Muscle layer of duodenum (tissue), 2 donors: Measurements from ENCODE around the gene PTPN6.

Experiments used
- H3K27ac ChIP-seq: one replicate; pipeline ENCODE4 v1.7.0; 2013; ENCODE audit warnings: mild to moderate bottlenecking, low read length
- H3K27me3 ChIP-seq: one replicate; pipeline ENCODE4 v1.7.0; 2013; ENCODE audit warnings: low read depth, mild to moderate bottlenecking, control low read depth, low read length
- H3K36me3 ChIP-seq, 2 donors: one replicate each; pipeline ENCODE4 v1.7.0; 2013; ENCODE audit warnings: low read length in 2 of 2, control low read depth in 1 of 2, mild to moderate bottlenecking in 1 of 2; ENCODE audit not compliant: insufficient read depth in 2 of 2, control insufficient read depth in 1 of 2
- H3K4me1 ChIP-seq, 2 donors: one replicate each; pipeline ENCODE4 v1.7.0; 2013; ENCODE audit warnings: low read length in 2 of 2, mild to moderate bottlenecking in 2 of 2, control low read depth in 1 of 2, moderate library complexity in 1 of 2; ENCODE audit not compliant: insufficient read depth in 2 of 2, control insufficient read depth in 1 of 2
- H3K4me3 ChIP-seq, 2 donors: one replicate each; pipeline ENCODE4 v1.7.0; 2013; ENCODE audit warnings: low read length in 2 of 2, low read depth in 1 of 2, mild to moderate bottlenecking in 1 of 2
- H3K9me3 ChIP-seq, 2 donors: one replicate each; pipeline ENCODE4 v1.7.0; 2013; ENCODE audit warnings: low read length in 2 of 2, control low read depth in 1 of 2, mild to moderate bottlenecking in 1 of 2; ENCODE audit not compliant: control insufficient read depth in 1 of 2
- donor health status: healthy.

PTPN6 gene

DNA sequence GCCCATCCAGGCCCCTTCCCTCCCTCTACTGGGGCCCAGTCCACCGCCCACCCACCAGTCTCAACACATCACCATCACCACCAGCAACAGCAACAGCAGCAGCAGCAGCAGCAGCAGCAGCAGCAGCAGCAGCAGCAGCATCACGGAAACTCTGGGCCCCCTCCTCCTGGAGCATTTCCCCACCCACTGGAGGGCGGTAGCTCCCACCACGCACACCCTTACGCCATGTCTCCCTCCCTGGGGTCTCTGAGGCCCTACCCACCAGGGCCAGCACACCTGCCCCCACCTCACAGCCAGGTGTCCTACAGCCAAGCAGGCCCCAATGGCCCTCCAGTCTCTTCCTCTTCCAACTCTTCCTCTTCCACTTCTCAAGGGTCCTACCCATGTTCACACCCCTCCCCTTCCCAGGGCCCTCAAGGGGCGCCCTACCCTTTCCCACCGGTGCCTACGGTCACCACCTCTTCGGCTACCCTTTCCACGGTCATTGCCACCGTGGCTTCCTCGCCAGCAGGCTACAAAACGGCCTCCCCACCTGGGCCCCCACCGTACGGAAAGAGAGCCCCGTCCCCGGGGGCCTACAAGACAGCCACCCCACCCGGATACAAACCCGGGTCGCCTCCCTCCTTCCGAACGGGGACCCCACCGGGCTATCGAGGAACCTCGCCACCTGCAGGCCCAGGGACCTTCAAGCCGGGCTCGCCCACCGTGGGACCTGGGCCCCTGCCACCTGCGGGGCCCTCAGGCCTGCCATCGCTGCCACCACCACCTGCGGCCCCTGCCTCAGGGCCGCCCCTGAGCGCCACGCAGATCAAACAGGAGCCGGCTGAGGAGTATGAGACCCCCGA is 14.3 kb upstream of the PTPN6 start:
- peak overlapping the region; percentile 62 to 74 for H3K4me3 ChIP-seq
- H3K27me3 ChIP-seq = no peaks in the 10 kb centered on the region
- H3K4me1 ChIP-seq = peaks cover 10 to 53% of the 10 kb centered on the region in 2 donors
- peaks cover 24 to 35% of the 10 kb centered on the region in 2 donors for H3K36me3 ChIP-seq
- H3K9me3 ChIP-seq = no peaks in the 10 kb centered on the region
- peak overlapping the region; percentile 45 for H3K27ac ChIP-seq

DNA sequence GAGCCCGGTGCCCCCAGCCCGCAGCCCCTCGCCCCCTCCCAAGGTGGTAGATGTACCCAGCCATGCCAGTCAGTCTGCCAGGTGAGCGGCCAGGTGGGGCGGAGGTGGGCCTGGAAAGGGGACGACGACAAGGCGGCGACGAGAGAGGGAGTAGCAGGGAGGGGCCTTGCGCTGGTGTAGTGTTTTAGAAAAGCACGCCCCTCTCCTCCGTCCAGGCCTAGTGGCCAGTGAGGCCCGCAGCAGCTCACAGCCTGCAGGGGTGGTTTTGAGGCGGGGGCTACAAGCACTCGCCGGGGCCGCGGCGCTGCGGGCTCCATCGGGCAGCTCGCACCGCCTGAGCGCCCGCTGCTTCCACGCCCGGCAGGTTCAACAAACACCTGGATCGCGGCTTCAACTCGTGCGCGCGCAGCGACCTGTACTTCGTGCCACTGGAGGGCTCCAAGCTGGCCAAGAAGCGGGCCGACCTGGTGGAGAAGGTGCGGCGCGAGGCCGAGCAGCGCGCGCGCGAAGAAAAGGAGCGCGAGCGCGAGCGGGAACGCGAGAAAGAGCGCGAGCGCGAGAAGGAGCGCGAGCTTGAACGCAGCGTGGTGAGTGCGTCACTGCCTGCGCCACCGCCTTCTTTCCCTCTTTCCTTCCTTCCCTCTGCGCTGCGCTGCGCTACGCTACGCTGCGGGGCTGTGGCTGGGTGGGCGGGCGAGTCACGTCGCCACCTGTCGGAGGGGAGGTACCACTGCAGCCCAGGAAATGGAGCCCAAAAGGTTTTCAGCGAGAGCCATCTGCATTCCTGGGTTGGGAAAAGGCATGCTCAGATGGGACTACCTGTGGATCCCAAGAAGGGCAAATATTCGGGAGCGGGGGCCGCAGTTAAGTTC is 13.4 kb upstream of the PTPN6 start:
- Histone ChIP-seq H3K27ac (peak overlapping the region; percentile 67), H3K4me3 (peak overlapping the region; percentile 62 to 74), H3K4me1 (peaks cover 10 to 51% of the 10 kb centered on the region in 2 donors), H3K9me3 (no peaks in the 10 kb centered on the region), H3K27me3 (no peaks in the 10 kb centered on the region), H3K36me3 (peaks cover 24 to 35% of the 10 kb centered on the region in 2 donors)

DNA sequence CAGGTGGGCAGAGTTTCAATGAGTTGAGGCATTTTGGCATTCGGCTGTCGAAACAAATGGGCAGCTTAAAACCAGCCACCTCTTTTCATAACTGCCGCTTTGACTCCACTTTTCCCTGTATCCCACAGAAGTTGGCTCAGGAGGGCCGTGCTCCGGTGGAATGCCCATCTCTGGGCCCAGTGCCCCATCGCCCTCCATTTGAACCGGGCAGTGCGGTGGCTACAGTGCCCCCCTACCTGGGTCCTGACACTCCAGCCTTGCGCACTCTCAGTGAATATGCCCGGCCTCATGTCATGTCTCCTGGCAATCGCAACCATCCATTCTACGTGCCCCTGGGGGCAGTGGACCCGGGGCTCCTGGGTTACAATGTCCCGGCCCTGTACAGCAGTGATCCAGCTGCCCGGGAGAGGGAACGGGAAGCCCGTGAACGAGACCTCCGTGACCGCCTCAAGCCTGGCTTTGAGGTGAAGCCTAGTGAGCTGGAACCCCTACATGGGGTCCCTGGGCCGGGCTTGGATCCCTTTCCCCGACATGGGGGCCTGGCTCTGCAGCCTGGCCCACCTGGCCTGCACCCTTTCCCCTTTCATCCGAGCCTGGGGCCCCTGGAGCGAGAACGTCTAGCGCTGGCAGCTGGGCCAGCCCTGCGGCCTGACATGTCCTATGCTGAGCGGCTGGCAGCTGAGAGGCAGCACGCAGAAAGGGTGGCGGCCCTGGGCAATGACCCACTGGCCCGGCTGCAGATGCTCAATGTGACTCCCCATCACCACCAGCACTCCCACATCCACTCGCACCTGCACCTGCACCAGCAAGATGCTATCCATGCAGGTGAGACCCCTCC is 12.6 kb upstream of the PTPN6 start:
- Histone ChIP-seq H3K36me3 (peaks cover 24 to 35% of the 10 kb centered on the region in 2 donors), H3K27ac (peak overlapping the region; percentile 67), H3K4me1 (peaks cover 8 to 48% of the 10 kb centered on the region in 2 donors), H3K9me3 (no peaks in the 10 kb centered on the region), H3K4me3 (peak overlapping the region; percentile 62 to 74), H3K27me3 (no peaks in the 10 kb centered on the region)

DNA sequence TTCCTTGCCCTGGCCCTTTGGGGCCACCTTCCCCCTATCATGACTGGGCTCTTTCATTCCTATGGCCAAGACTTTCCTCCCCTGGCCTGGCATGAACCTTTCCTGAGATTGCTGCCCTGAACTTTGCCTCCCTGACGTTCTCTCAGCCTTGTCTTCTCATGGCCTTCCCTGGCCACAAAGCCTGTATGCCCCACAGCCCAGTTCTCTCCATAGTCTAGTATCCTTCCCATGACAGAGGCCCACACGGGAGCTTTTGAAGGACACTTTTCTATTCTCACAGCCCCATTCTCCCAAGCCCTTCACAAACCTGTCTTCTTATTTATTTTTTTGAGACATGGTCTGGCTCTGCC is 12.0 kb upstream of the PTPN6 start:
- no peak overlapping the region for H3K4me3 ChIP-seq
- no peaks in the 10 kb centered on the region for H3K9me3 ChIP-seq
- H3K36me3 ChIP-seq = peaks cover 24 to 30% of the 10 kb centered on the region in 2 donors
- no peaks in the 10 kb centered on the region for H3K27me3 ChIP-seq
- H3K27ac ChIP-seq = no peak overlapping the region
- H3K4me1 ChIP-seq = peaks cover 5 to 42% of the 10 kb centered on the region in 2 donors

DNA sequence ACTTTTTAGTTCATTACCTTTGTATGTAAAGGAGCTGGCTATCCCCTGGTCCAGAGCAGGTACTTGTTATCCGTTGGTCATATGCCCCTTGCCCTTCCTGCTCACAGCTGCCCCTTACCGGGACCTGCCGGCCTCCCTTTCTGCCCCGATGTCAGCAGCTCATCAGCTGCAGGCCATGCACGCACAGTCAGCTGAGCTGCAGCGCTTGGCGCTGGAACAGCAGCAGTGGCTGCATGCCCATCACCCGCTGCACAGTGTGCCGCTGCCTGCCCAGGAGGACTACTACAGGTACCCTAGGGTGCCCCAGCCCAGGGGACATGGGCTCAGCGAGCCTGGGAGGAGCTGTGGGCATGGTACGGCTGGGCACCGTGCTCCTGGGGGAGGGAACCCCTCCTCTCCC is 9.9 kb upstream of the PTPN6 start:
- no peak overlapping the region for H3K27ac ChIP-seq
- H3K4me3 ChIP-seq = no peak overlapping the region
- no peaks in the 10 kb centered on the region for H3K27me3 ChIP-seq
- no peaks in the 10 kb centered on the region for H3K9me3 ChIP-seq
- peaks cover 12 to 14% of the 10 kb centered on the region in 2 donors for H3K36me3 ChIP-seq
- H3K4me1 ChIP-seq = peaks cover 18 to 49% of the 10 kb centered on the region in 2 donors

DNA sequence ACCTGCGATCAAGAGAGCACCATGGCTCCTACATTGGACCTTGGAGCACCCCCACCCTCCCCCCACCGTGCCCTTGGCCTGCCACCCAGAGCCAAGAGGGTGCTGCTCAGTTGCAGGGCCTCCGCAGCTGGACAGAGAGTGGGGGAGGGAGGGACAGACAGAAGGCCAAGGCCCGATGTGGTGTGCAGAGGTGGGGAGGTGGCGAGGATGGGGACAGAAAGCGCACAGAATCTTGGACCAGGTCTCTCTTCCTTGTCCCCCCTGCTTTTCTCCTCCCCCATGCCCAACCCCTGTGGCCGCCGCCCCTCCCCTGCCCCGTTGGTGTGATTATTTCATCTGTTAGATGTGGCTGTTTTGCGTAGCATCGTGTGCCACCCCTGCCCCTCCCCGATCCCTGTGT is 9.4 kb upstream of the PTPN6 start:
- H3K27me3 ChIP-seq = no peaks in the 10 kb centered on the region
- H3K4me3 ChIP-seq = no peak overlapping the region
- no peaks in the 10 kb centered on the region for H3K9me3 ChIP-seq
- peaks cover 12 to 14% of the 10 kb centered on the region in 2 donors for H3K36me3 ChIP-seq
- H3K27ac ChIP-seq = no peak overlapping the region
- H3K4me1 ChIP-seq = peaks cover 20 to 47% of the 10 kb centered on the region in 2 donors

DNA sequence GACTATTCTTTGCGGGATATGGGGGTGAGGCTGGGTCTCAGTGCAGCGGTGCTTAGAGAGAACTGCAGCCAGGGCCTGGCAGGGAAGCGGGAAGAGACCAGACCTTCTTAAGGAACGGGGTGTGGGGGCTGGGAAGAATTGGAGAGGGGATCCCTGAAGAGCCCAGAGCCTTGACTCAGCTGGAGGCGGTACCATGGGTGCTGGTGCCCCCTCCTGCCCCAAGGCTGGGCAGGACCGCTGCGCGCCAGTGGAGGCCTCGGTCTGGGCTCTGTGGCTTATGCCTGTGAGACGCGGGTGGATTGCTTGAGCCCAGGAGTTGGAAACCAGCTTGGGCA is 8.9 kb upstream of the PTPN6 start:
- H3K27me3 ChIP-seq = no peaks in the 10 kb centered on the region
- peaks cover 12 to 17% of the 10 kb centered on the region in 2 donors for H3K36me3 ChIP-seq
- no peak overlapping the region for H3K27ac ChIP-seq
- peaks cover 24 to 42% of the 10 kb centered on the region in 2 donors for H3K4me1 ChIP-seq
- H3K4me3 ChIP-seq = no peak overlapping the region
- no peaks in the 10 kb centered on the region for H3K9me3 ChIP-seq

DNA sequence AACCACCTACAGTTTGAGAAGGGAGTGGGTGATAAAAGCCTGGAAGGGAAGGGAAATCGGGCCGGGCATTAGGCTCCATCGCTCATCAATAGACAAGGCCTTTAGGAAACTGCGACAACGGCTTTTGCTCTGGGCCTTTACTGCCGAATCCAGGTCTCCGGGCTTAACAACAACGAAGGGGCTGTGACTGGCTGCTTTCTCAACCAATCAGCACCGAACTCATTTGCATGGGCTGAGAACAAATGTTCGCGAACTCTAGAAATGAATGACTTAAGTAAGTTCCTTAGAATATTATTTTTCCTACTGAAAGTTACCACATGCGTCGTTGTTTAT is 7.8 kb upstream of the PTPN6 start:
- H3K27me3 ChIP-seq = no peaks in the 10 kb centered on the region
- peaks cover 21 to 37% of the 10 kb centered on the region in 2 donors for H3K4me1 ChIP-seq
- no peaks in the 10 kb centered on the region for H3K9me3 ChIP-seq
- peaks cover 12 to 17% of the 10 kb centered on the region in 2 donors for H3K36me3 ChIP-seq
- peak overlapping the region; percentile 81 to 83 for H3K4me3 ChIP-seq
- H3K27ac ChIP-seq = peak overlapping the region; percentile 98

DNA sequence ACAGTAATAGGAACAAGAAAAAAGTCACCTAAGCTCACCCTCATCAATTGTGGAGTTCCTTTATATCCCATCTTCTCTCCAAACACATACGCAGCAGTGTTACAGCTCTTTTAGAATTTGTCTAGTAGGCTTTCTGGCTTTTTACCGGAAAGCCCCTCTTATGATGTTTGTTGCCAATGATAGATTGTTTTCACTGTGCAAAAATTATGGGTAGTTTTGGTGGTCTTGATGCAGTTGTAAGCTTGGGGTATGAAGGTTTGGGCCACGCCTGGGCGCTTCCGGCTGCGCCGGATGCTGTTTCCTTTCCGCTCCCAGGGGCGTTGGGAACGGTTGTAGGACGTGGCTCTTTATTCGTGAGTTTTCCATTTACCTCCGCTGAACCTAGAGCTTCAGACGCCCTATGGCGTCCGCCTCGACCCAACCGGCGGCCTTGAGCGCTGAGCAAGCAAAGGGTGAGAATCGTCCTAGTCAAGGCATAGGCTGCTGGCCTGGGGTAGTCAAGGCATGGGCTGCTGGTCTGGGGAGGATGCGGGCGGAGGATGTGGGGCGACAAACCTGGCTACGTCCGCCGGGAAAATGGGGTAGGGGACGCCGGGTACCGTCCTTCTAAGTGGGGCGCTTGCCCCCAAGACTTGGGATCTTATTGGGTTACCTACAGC is 7.3 kb upstream of the PTPN6 start, which contains the start of the genes C12orf57 and RNU7-1:
TSS of gene C12orf57 (plus strand) at position 301 of the 659 bp plus-strand sequence. CDS start at position 401, 100 bp downstream.
TSS of gene RNU7-1 (plus strand) at position 95 of the 659 bp plus-strand sequence.
- H3K4me1 ChIP-seq = peaks cover 18 to 32% of the 10 kb centered on the region in 2 donors

DNA sequence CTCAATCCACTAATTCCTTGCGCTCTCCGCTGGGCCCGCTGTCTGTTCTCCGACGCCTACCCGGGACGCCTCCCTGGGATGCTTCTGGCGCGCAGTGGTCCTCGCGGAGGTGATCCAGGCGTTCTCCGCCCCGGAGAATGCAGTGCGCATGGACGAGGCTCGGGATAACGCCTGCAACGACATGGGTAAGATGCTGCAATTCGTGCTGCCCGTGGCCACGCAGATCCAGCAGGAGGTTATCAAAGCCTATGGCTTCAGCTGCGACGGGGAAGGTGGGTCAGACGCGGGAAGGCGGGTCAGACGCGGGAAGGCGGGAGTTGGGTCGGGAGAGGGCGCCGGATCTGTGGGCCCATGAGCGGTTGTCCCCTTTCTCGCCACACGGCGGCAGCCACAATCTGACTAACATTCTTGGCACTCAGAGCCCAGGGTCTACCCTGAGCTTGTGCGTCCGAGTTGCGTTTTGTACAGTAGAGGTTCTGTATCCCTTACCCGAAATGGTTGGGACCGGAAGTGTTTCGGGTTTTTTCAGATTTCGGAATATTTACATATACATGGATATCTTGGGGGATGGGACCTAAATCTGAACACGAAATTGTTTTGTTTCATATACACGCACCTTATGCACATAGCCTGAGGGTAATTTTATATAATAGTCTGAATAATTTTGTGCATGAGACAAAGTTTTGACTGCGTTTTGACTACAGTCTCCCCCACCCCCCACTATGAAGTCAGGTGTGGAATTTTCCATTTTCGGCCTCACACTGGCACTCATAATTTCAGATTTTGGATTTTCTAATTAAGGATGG is 6.6 kb upstream of the PTPN6 start:
- Histone ChIP-seq H3K9me3 (no peaks in the 10 kb centered on the region), H3K36me3 (peaks cover 12 to 17% of the 10 kb centered on the region in 2 donors), H3K4me3 (peak overlapping the region; percentile 81 to 83), H3K27ac (peak overlapping the region; percentile 98), H3K27me3 (no peaks in the 10 kb centered on the region), H3K4me1 (peaks cover 18 to 25% of the 10 kb centered on the region in 2 donors)

More for the DNA sequence above, 7.3 kb upstream of the PTPN6 start, which contains the start of the genes C12orf57 and RNU7-1:
- H3K4me3 ChIP-seq = peak within 1 kb of the TSS; percentile 81 to 83
- H3K27ac ChIP-seq = peak within 1 kb of the TSS; percentile 98
- no peaks in the 10 kb centered on the region for H3K9me3 ChIP-seq
- peaks cover 12 to 17% of the 10 kb centered on the region in 2 donors for H3K36me3 ChIP-seq
- H3K27me3 ChIP-seq = no peaks in the 10 kb centered on the region
